Activated T-helper 2 cell treated with anti-CD3 and anti-CD28 coated beads, Interferon-gamma antibody, Interleukin-2, Interleukin-4, amounts not matched to agents 10 μg/mL and 5 μg/mL and 100 μg/mL, durations not matched to agents 14 hours and 24 hours and 36 hours (primary cell): ENCODE results near the gene ZNF160. TPM values are rescaled to one million over a fixed set of nuclear protein-coding genes. Genes with fewer than 3 reads are reported as not detected.

ENCODE experiments used
- DNase-seq: peaks from one replicate; pipeline ENCODE4 v3.0.0; 2021; ENCODE audit warnings: low spot score
- H3K27ac Mint-ChIP-seq: one replicate; pipeline ENCODE4 v1.8.0; 2021; ENCODE audit warnings: mixed read lengths
- H3K27me3 Mint-ChIP-seq: one replicate; pipeline ENCODE4 v1.8.0; 2021; ENCODE audit warnings: low read depth, mixed read lengths
- H3K36me3 Mint-ChIP-seq: one replicate; pipeline ENCODE4 v1.8.0; 2021; ENCODE audit warnings: low read depth, mixed read lengths
- H3K4me1 Mint-ChIP-seq: one replicate; pipeline ENCODE4 v1.8.0; 2021; ENCODE audit warnings: low read depth, mixed read lengths
- H3K4me3 Mint-ChIP-seq: one replicate; pipeline ENCODE4 v1.8.0; 2021; ENCODE audit warnings: low read depth, mild to moderate bottlenecking, moderate library complexity, mixed read lengths
- H3K9me3 Mint-ChIP-seq: one replicate; pipeline ENCODE4 v1.8.0; 2021; ENCODE audit warnings: mixed read lengths
- intact Hi-C: fragments of 100-400 bp; cut with micrococcal nuclease; formaldehyde crosslinking; loops from one replicate; pipeline ENCODE4 v1.15.1; 2023
- total RNA-seq: library from RNA; stranded (reverse); gene quantifications from 2 replicates; pipeline ENCODE4 v1.2.3, GENCODE V29; 2022

The ZNF160 gene
- total RNA-seq, 1 donor from 2014 or later: 35.3 TPM

DNA sequence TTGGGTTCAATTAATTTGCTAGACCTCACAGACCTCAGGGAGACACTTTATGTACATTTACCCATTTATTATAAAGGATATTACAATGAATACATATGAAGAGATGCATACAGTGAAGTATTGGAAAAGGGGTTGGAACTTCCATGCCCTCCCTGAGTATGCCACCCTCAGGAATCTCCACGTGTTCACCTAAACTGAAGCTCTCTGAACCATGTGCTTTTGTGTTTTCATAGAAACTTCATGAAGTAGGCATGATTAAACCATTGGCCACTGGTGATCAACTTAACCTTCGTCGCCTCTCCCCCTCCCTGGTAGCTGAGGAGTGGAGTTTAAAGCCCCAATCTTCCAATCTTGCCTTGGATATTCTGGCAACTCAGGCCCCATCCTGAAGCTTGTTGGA, 20.3 kb downstream of the ZNF160 start:
- H3K27ac Mint-ChIP-seq: no peak overlapping the region
- H3K9me3 Mint-ChIP-seq: peaks cover 72% of the 10 kb centered on the region
- H3K4me3 Mint-ChIP-seq: no peak overlapping the region
- no peak for DNase-seq
- H3K27me3 Mint-ChIP-seq: no peaks in the 10 kb centered on the region
- intact Hi-C loops: no loop called here
- H3K36me3 Mint-ChIP-seq: peaks cover 97% of the 10 kb centered on the region
- H3K4me1 Mint-ChIP-seq: no peaks in the 10 kb centered on the region

DNA sequence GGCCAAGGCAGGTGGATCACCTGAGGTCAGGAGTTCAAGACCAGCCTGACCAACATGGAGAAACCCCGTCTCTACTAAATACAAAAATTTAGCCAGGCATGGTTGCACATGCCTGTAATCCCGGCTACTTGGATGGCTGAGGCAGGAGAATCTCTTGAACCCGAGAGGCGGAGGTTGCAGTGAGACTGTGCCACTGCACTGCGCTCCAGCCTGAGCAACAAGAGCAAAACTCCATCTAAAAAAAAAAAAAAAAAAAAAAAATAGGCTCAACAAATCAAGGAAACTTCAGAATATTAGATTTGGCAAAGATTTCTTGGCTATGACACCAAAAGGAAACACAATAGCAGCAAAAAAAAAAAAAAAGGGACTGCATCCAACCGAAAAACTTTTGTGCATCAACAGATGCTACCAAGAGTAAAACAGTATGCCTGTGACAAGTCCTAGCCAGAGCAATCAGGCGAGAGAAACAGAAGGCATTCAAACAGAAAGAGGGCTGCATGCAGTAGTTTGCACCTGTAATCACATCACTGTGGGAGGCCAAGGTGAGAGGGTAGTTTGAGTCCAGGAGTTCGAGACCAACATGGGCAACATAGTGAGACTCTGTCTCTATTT, 23.8 kb downstream of the ZNF160 start:
- no peak overlapping the region for H3K27ac Mint-ChIP-seq
- no peak for DNase-seq
- peaks cover 99% of the 10 kb centered on the region for H3K36me3 Mint-ChIP-seq
- H3K4me1 Mint-ChIP-seq: no peaks in the 10 kb centered on the region
- intact Hi-C loops: no loop called here
- no peaks in the 10 kb centered on the region for H3K27me3 Mint-ChIP-seq
- H3K9me3 Mint-ChIP-seq: peaks cover 79% of the 10 kb centered on the region
- H3K4me3 Mint-ChIP-seq: no peak overlapping the region

DNA sequence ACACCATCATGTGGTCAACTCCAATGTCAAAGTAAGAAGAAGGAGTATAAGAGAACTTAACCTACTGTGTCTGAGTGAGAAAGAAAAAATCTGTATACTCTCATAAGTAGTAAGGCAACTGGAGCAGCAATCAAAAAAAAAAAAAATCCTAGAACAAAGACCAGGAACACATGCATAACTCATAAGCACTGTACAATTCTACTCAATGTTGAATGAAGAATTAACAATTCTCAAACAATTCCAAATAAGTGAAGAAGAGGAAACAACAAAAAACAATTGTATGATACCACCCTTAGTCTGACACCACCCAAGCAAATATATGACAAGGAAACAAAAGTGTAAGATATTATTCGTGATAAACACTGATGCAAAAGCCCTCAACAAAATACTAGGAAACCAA, 24.6 kb downstream of the ZNF160 start:
- DNase-seq: no peak
- intact Hi-C loops: no loop called here
- Mint-ChIP-seq H3K27ac (no peak overlapping the region), H3K27me3 (no peaks in the 10 kb centered on the region), H3K36me3 (peaks cover 99% of the 10 kb centered on the region), H3K4me1 (no peaks in the 10 kb centered on the region), H3K4me3 (no peak overlapping the region), H3K9me3 (peaks cover 85% of the 10 kb centered on the region)

DNA sequence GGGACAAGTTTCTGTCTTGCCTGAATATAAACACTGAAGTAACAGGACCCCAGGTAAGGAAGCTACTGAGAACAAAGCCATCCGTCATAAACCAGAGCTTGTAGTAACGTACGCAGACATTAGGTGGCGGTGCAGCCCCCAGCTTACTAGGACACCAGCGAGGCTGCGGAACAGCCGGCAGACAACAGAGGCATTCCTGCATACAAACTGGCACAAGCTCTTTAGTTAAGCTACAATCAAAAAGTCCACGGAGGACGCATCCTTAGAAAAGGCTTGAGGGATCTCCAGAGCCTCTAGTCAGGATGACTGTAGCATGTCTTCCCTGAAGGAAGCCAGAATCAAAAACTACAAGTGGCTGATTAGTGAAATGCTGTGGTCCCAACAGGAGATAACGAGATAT, 26.2 kb downstream of the ZNF160 start:
- Mint-ChIP-seq H3K36me3 (peaks cover 99% of the 10 kb centered on the region), H3K4me3 (no peak overlapping the region), H3K27ac (no peak overlapping the region), H3K27me3 (no peaks in the 10 kb centered on the region), H3K9me3 (peaks cover 78% of the 10 kb centered on the region), H3K4me1 (no peaks in the 10 kb centered on the region)
- DNase-seq: no peak
- intact Hi-C loops: no loop called here

DNA sequence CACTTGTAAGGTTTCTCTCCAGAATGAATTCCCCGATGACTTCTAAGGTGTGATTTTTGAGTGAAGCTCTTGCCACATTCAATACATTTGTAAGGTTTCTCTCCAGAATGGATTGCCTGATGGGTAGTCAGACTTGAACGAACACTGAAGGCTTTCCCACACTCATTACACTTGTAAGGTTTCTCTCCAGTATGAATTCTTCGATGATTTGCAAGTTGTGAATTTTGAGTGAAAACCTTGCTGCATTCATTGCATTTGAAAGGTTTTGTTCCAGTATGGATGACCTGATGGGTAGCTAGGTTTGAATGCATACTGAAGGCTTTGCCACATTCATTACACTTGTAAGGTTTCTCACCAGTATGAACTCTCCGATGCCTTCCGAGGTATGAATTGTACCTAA, 34.4 kb downstream of the ZNF160 start:
- Mint-ChIP-seq H3K9me3 (peaks cover 62% of the 10 kb centered on the region), H3K4me3 (no peak overlapping the region), H3K27ac (no peak overlapping the region), H3K4me1 (no peaks in the 10 kb centered on the region), H3K36me3 (peaks cover 80% of the 10 kb centered on the region), H3K27me3 (no peaks in the 10 kb centered on the region)
- no peak for DNase-seq
- intact Hi-C loops: no loop called here

DNA sequence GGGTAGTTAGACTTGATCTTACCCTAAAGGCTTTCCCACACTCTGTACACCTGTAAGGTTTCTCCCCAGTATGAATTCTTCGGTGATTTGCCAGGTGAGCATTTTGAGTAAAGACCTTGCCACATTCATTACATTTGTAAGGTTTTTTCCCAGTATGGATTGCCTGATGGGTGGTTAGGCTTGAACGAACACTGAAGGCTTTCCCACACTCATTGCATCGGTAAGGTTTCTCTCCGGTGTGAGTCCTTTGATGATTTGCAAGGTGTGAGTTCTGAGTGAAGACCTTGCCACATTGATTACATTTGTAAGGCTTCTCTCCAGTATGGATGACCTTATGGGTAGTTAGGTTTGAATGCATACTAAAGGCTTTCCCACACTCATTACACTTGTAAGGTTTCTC, 35.0 kb downstream of the ZNF160 start:
- H3K36me3 Mint-ChIP-seq: peaks cover 76% of the 10 kb centered on the region

DNA sequence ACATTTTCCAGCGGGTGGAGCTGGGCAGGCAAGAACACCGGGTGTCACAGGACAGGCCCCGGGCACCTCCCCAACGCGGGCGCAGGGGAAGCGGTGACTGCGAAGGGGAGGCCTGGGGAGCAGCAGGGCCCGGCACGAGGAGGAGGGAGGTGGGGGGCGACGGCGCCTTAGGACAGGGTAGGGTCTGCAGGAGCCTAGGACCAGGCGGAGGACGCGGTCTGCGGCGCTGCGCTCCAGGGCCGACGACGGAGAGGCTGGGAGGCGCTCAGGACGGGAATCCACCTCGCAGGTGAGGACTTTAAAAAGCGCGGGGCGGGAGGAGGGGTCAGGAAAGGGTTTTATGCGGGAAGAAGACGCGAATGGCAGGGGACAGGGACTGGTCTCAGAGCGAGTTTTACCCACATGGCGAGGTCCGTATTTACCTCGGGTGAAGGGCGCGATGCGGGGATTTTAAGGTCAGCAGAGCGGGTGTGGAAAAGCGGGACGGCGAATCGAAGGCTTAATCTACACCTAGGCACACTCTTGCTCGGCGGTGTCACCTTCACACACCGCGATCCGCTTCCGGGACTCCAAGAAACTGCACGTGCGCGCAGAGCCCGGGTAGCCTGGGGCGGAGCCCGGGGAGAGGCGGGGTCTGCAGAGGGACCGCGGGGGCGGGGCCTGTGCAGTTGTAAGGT, 45.2 kb downstream of the ZNF160 start:
- Mint-ChIP-seq H3K4me3 (no peak overlapping the region), H3K27ac (no peak overlapping the region)
- DNase-seq: peak; percentile 8

More for the DNA sequence above, 35.0 kb downstream of the ZNF160 start:
- intact Hi-C loops: no loop called here
- Mint-ChIP-seq H3K9me3 (peaks cover 65% of the 10 kb centered on the region), H3K4me3 (no peak overlapping the region), H3K27me3 (no peaks in the 10 kb centered on the region), H3K27ac (no peak overlapping the region), H3K4me1 (no peaks in the 10 kb centered on the region)
- no peak for DNase-seq

DNA sequence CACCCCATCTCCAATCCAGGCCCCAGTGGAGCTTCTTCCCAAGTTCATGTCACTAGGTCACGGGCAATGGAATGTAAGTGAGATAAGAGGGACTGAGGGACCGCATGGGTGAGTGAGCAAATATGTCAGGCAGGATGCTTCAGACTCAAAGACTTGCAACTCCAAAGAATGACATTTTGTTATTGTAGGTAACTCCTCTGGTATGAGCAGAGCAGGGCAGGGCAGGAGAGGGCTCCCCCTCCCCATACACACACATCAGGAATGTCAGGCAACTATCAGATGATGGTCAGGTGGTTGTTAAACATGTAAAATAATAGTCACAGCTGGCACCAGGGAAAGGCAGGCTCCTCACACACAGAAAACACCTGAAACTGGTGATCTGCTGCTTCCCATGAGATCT, 48.1 kb downstream of the ZNF160 start:
- Mint-ChIP-seq H3K27me3 (no peaks in the 10 kb centered on the region), H3K27ac (no peak overlapping the region), H3K36me3 (no peaks in the 10 kb centered on the region), H3K9me3 (peaks cover 60% of the 10 kb centered on the region), H3K4me1 (no peaks in the 10 kb centered on the region), H3K4me3 (no peak overlapping the region)
- DNase-seq: no peak
- intact Hi-C loops: no loop called here

More for the DNA sequence above, 45.2 kb downstream of the ZNF160 start:
- no peaks in the 10 kb centered on the region for H3K4me1 Mint-ChIP-seq
- intact Hi-C loops: no loop called here
- H3K27me3 Mint-ChIP-seq: no peaks in the 10 kb centered on the region
- H3K9me3 Mint-ChIP-seq: peaks cover 60% of the 10 kb centered on the region
- H3K36me3 Mint-ChIP-seq: peaks cover 8% of the 10 kb centered on the region

- intact Hi-C loops: no loop called here
Observed at GRCh38 chr19:53047379-53047778, 55.8 kb downstream of the ZNF160 start.

DNA sequence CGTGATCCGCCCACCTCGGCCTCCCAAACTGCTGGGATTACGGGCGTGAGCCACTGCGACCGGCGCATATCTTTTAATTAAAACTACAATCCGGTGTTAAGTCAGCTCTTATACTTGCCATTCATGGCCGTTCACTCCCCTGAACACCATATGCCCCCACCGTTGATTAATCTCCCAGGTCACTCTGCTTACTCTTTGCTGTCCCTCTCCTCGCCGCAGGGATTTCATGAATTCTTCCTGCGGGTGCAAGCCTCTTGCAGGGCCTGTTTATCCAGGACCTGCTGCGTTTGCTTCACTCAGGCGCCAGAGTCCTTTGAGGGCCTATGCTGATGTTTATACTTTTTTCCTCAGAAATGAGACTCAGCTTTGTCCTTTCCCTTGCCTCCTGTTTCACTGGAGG, 57.7 kb downstream of the ZNF160 start:
- no peak overlapping the region for H3K4me3 Mint-ChIP-seq
- DNase-seq: no peak
- intact Hi-C loops: no loop called here
- H3K27ac Mint-ChIP-seq: no peak overlapping the region
- peaks cover 44% of the 10 kb centered on the region for H3K9me3 Mint-ChIP-seq
- H3K36me3 Mint-ChIP-seq: peaks cover 4% of the 10 kb centered on the region
- no peaks in the 10 kb centered on the region for H3K4me1 Mint-ChIP-seq
- H3K27me3 Mint-ChIP-seq: no peaks in the 10 kb centered on the region

More at GRCh38 chr19:53047379-53047778, 55.8 kb downstream of the ZNF160 start:
- Mint-ChIP-seq H3K27ac (no peak overlapping the region), H3K36me3 (peaks cover 4% of the 10 kb centered on the region), H3K4me3 (no peak overlapping the region), H3K4me1 (no peaks in the 10 kb centered on the region), H3K27me3 (no peaks in the 10 kb centered on the region), H3K9me3 (peaks cover 47% of the 10 kb centered on the region)
- DNase-seq: no peak

GRCh38 chr19:53041366-53041765, 61.9 kb downstream of the ZNF160 start:
- H3K36me3 Mint-ChIP-seq: peaks cover 6% of the 10 kb centered on the region
- no peaks in the 10 kb centered on the region for H3K4me1 Mint-ChIP-seq
- no peak for DNase-seq
- no peak overlapping the region for H3K4me3 Mint-ChIP-seq
- peaks cover 44% of the 10 kb centered on the region for H3K9me3 Mint-ChIP-seq
- H3K27me3 Mint-ChIP-seq: no peaks in the 10 kb centered on the region
- intact Hi-C loops: no loop called here
- no peak overlapping the region for H3K27ac Mint-ChIP-seq

GRCh38 chr19:53037101-53038097, 65.8 kb downstream of the ZNF160 start:
- peaks cover 57% of the 10 kb centered on the region for H3K9me3 Mint-ChIP-seq
- no peak overlapping the region for H3K27ac Mint-ChIP-seq
- no peaks in the 10 kb centered on the region for H3K4me1 Mint-ChIP-seq
- peaks cover 3% of the 10 kb centered on the region for H3K36me3 Mint-ChIP-seq
- H3K4me3 Mint-ChIP-seq: peak overlapping the region; percentile 39
- no peaks in the 10 kb centered on the region for H3K27me3 Mint-ChIP-seq
- no peak for DNase-seq
- intact Hi-C loops: no loop called here
